Trophoblast cell (in vitro differentiated cells and primary cell): ENCODE data around the gene FAM222B.

Experiments
- DNase-seq, 2 donors: peaks; one replicate each; pipeline ENCODE4 v3.0.0-alpha.2; 2016
- H2AFZ ChIP-seq: 2 replicates; pipeline ENCODE4 v1.6.1; 2013; ENCODE audit warnings: low read length, moderate library complexity, mild to moderate bottlenecking; ENCODE audit not compliant: insufficient read depth, poor library complexity
- H2AK5ac ChIP-seq: 2 replicates; pipeline ENCODE4 v1.6.1; 2013; ENCODE audit warnings: mild to moderate bottlenecking, low read length
- H2BK120ac ChIP-seq: 2 replicates; pipeline ENCODE4 v1.6.1; 2013; ENCODE audit warnings: low read length, mild to moderate bottlenecking, moderate library complexity; ENCODE audit not compliant: insufficient read depth, poor library complexity
- H2BK12ac ChIP-seq: 2 replicates; pipeline ENCODE4 v1.6.1; 2013; ENCODE audit warnings: mild to moderate bottlenecking, low read length, moderate library complexity
- H2BK5ac ChIP-seq: 2 replicates; pipeline ENCODE4 v1.6.1; 2013; ENCODE audit warnings: low read length, low read depth, moderate library complexity, mild to moderate bottlenecking; ENCODE audit not compliant: poor library complexity
- H3K14ac ChIP-seq: 2 replicates; pipeline ENCODE4 v1.6.1; 2013; ENCODE audit warnings: mild to moderate bottlenecking, low read length
- H3K18ac ChIP-seq: 2 replicates; pipeline ENCODE4 v1.6.1; 2013; ENCODE audit warnings: mild to moderate bottlenecking, low read length
- H3K23ac ChIP-seq: 2 replicates; pipeline ENCODE4 v1.6.1; 2013; ENCODE audit warnings: low read length
- H3K27ac ChIP-seq: 2 replicates; pipeline ENCODE4 v1.5.1; 2013; ENCODE audit warnings: low read depth, mild to moderate bottlenecking, inconsistent platforms, low read length, moderate library complexity
- H3K27me3 ChIP-seq: 2 replicates; pipeline ENCODE4 v1.6.1; 2013; ENCODE audit warnings: inconsistent platforms, mild to moderate bottlenecking, low read length, moderate library complexity; ENCODE audit not compliant: insufficient read depth
- H3K36me3 ChIP-seq, 2 experiments: 1 replicate in 1 of 2; 2 replicates in 1 of 2; pipeline ENCODE4 v1.6.1; 2013; ENCODE audit warnings: low read length in 2 of 2, mild to moderate bottlenecking in 2 of 2, moderate library complexity in 1 of 2; ENCODE audit not compliant: insufficient read depth in 2 of 2, control insufficient read depth in 1 of 2
- H3K4ac ChIP-seq: 2 replicates; pipeline ENCODE4 v1.6.1; 2013; ENCODE audit warnings: low read depth, mild to moderate bottlenecking, low read length, moderate library complexity
- H3K4me1 ChIP-seq, 2 experiments: 1 replicate in 1 of 2; 2 replicates in 1 of 2; pipeline ENCODE4 v1.6.1; 2013; ENCODE audit warnings: low read length in 2 of 2, mild to moderate bottlenecking in 2 of 2, moderate library complexity in 1 of 2; ENCODE audit not compliant: insufficient read depth in 2 of 2, control insufficient read depth in 1 of 2
- H3K4me2 ChIP-seq: 2 replicates; pipeline ENCODE4 v1.6.1; 2013; ENCODE audit warnings: inconsistent platforms, mild to moderate bottlenecking, low read length, moderate library complexity
- H3K4me3 ChIP-seq: 2 replicates; pipeline ENCODE4 v1.5.1; 2013; ENCODE audit warnings: mild to moderate bottlenecking, low read depth, low read length, inconsistent platforms
- H3K79me1 ChIP-seq: one replicate; pipeline ENCODE4 v1.6.1; 2013; ENCODE audit warnings: low read length
- H3K79me2 ChIP-seq: 2 replicates; pipeline ENCODE4 v1.6.1; 2013; ENCODE audit warnings: low read length, mild to moderate bottlenecking; ENCODE audit not compliant: control insufficient read depth, insufficient read depth, poor library complexity
- H3K9ac ChIP-seq: 2 replicates; pipeline ENCODE4 v1.6.1; 2013; ENCODE audit warnings: mild to moderate bottlenecking, low read length
- H3K9me3 ChIP-seq: 2 replicates; pipeline ENCODE4 v1.6.1; 2013; ENCODE audit warnings: low read depth, mild to moderate bottlenecking, control low read depth, inconsistent platforms, low read length; ENCODE audit not compliant: insufficient read depth
- H4K12ac ChIP-seq: 2 replicates; pipeline ENCODE4 v1.6.1; 2013; ENCODE audit warnings: low read depth, mild to moderate bottlenecking, low read length, moderate library complexity
- H4K8ac ChIP-seq: 2 replicates; pipeline ENCODE4 v1.6.1; 2013; ENCODE audit warnings: low read depth, mild to moderate bottlenecking, low read length, moderate library complexity
- H4K91ac ChIP-seq: one replicate; pipeline ENCODE4 v1.6.1; 2013; ENCODE audit warnings: low read depth, mild to moderate bottlenecking, low read length, moderate library complexity
- WGBS: extraction: QIAGEN DNeasy Blood & Tissue Kit; methylation state at CpG from one replicate; pipeline ENCODE4 v1.1.7; 2013; ENCODE audit warnings: missing lambda C conversion rate; ENCODE audit not compliant: insufficient read length, insufficient coverage; ENCODE audit errors: extremely low coverage; 5-methylcytosine and 5-hydroxymethylcytosine counted together

FAM222B gene

GRCh38 chr17:28712032-28712704, 130.4 kb downstream of the FAM222B start:
- Histone ChIP-seq H2AK5ac (peak overlapping the region; percentile 76), H3K9me3 (peaks cover 5% of the 10 kb centered on the region), H3K79me1 (peaks cover 21% of the 10 kb centered on the region), H3K27me3 (no peaks in the 10 kb centered on the region), H3K4ac (peak overlapping the region; percentile 64), H2BK5ac (peak overlapping the region; percentile 90), H3K23ac (no peak overlapping the region), H3K79me2 (peaks cover 16% of the 10 kb centered on the region), H3K36me3 (peaks cover 26 to 31% of the 10 kb centered on the region in 2 experiments), H3K4me3 (peak overlapping the region; percentile 55), H2BK120ac (peak overlapping the region; percentile 61), H3K9ac (peak overlapping the region; percentile 84), H4K8ac (peak overlapping the region; percentile 98), H2AFZ (peak overlapping the region; percentile 57), H3K27ac (peak overlapping the region; percentile 85), H3K18ac (peak overlapping the region; percentile 88), H4K12ac (peak overlapping the region; percentile 94), H3K14ac (peak overlapping the region; percentile 94), H4K91ac (peak overlapping the region; percentile 99), H3K4me1 (peaks cover 18 to 22% of the 10 kb centered on the region in 2 experiments), H2BK12ac (peak overlapping the region; percentile 29), H3K4me2 (peak overlapping the region; percentile 78)
- peak; percentile 18 to 46 for DNase-seq
- no CpG with 5 or more reads among the region's 34 CpGs for WGBS

GRCh38 chr17:28711723-28712031, 130.9 kb downstream of the FAM222B start, which contains the start of gene PROCA1:
PROCA1 (minus strand) TSS chr17:28711888; CDS start chr17:28711660, 228 bp downstream.
- Histone ChIP-seq H3K27me3 (no peaks in the 10 kb centered on the region), H2BK5ac (peak within 1 kb of the TSS; percentile 93), H3K18ac (peak within 1 kb of the TSS; percentile 93), H3K36me3 (peaks cover 26 to 31% of the 10 kb centered on the region in 2 experiments), H2AFZ (peak within 1 kb of the TSS; percentile 74), H2AK5ac (peak within 1 kb of the TSS; percentile 89), H3K4me3 (peak within 1 kb of the TSS; percentile 76), H2BK12ac (peak within 1 kb of the TSS; percentile 29), H3K4ac (peak within 1 kb of the TSS; percentile 85), H3K4me1 (peaks cover 18 to 22% of the 10 kb centered on the region in 2 experiments), H3K14ac (peak within 1 kb of the TSS; percentile 94), H3K9me3 (peaks cover 5% of the 10 kb centered on the region), H3K23ac (no peak within 1 kb of the TSS), H4K91ac (peak within 1 kb of the TSS; percentile 99), H2BK120ac (peak within 1 kb of the TSS; percentile 77), H3K27ac (peak within 1 kb of the TSS; percentile 98), H4K12ac (peak within 1 kb of the TSS; percentile 94), H3K79me2 (peaks cover 11% of the 10 kb centered on the region), H3K79me1 (peaks cover 16% of the 10 kb centered on the region), H3K4me2 (peak within 1 kb of the TSS; percentile 86), H4K8ac (peak within 1 kb of the TSS; percentile 98), H3K9ac (peak within 1 kb of the TSS; percentile 85)
- no peak for DNase-seq
- no CpG with 5 or more reads among the region's 20 CpGs for WGBS

GRCh38 chr17:28710861-28711722, 131.5 kb downstream of the FAM222B start:
- H3K36me3 ChIP-seq, result peaks cover 27 to 34% of the 10 kb centered on the region in 2 experiments
- peak overlapping the region; percentile 99 for H4K91ac ChIP-seq
- peak overlapping the region; percentile 77 for H2BK120ac ChIP-seq
- H3K18ac ChIP-seq, result peak overlapping the region; percentile 93
- no peak overlapping the region for H3K23ac ChIP-seq
- H3K4me2 ChIP-seq, result peak overlapping the region; percentile 86
- H3K79me1 ChIP-seq, result peaks cover 15% of the 10 kb centered on the region
- H3K27me3 ChIP-seq, result no peaks in the 10 kb centered on the region
- H2AFZ ChIP-seq, result peak overlapping the region; percentile 74
- peak overlapping the region; percentile 76 for H3K4me3 ChIP-seq
- H3K9ac ChIP-seq, result peak overlapping the region; percentile 85
- H3K4ac ChIP-seq, result peak overlapping the region; percentile 85
- H3K4me1 ChIP-seq, result peaks cover 18 to 22% of the 10 kb centered on the region in 2 experiments
- peak overlapping the region; percentile 94 for H4K12ac ChIP-seq
- peak overlapping the region; percentile 98 for H3K27ac ChIP-seq
- peak overlapping the region; percentile 98 for H4K8ac ChIP-seq
- WGBS, result no CpG with 5 or more reads among the region's 74 CpGs
- peak overlapping the region; percentile 27 for H2BK12ac ChIP-seq
- DNase-seq, result peak; percentile 84 to 90
- H3K14ac ChIP-seq, result peak overlapping the region; percentile 94
- peak overlapping the region; percentile 93 for H2BK5ac ChIP-seq
- H3K9me3 ChIP-seq, result peaks cover 5% of the 10 kb centered on the region
- peak overlapping the region; percentile 89 for H2AK5ac ChIP-seq
- peaks cover 8% of the 10 kb centered on the region for H3K79me2 ChIP-seq

- no peak overlapping the region for H4K12ac ChIP-seq
- no peaks in the 10 kb centered on the region for H3K9me3 ChIP-seq
- peaks cover 24 to 35% of the 10 kb centered on the region in 2 experiments for H3K36me3 ChIP-seq
- H2AFZ ChIP-seq, result no peak overlapping the region
- H3K14ac ChIP-seq, result no peak overlapping the region
- no peak overlapping the region for H3K4me3 ChIP-seq
- H3K18ac ChIP-seq, result no peak overlapping the region
- H3K9ac ChIP-seq, result no peak overlapping the region
- no peak overlapping the region for H4K8ac ChIP-seq
- no peak overlapping the region for H2BK12ac ChIP-seq
- H3K23ac ChIP-seq, result no peak overlapping the region
- H4K91ac ChIP-seq, result no peak overlapping the region
- no peak overlapping the region for H2BK120ac ChIP-seq
- no peak overlapping the region for H2AK5ac ChIP-seq
- H3K79me2 ChIP-seq, result peaks cover 8% of the 10 kb centered on the region
- H3K27me3 ChIP-seq, result no peaks in the 10 kb centered on the region
- no CpG with 5 or more reads among the region's 2 CpGs for WGBS
- H3K4ac ChIP-seq, result no peak overlapping the region
- no peak for DNase-seq
- H3K27ac ChIP-seq, result no peak overlapping the region
- peaks cover 5 to 9% of the 10 kb centered on the region in 2 experiments for H3K4me1 ChIP-seq
- no peak overlapping the region for H2BK5ac ChIP-seq
- H3K4me2 ChIP-seq, result no peak overlapping the region
- peaks cover 15% of the 10 kb centered on the region for H3K79me1 ChIP-seq
These were observed 135.3 kb downstream of the FAM222B start for GRCh38 chr17:28707339-28707720.
